ENCODE results near the gene SLC25A12. TPM values are rescaled to one million over a fixed set of nuclear protein-coding genes. Genes with fewer than 3 reads are reported as not detected.
A peak's percentile ranks its signal among the peaks of the same experiment; 100 is the strongest.
"Not testable (repeated sequence)": the region's sequence is repeated elsewhere in the genome, so short reads cannot be mapped to it uniquely, and the experiment has no call there.

SLC25A12 gene
- total RNA-seq = 9.2 TPM

- DNase-seq (ENCODE audit: low spot score) = peak; percentile 66
Measured at GRCh38 chr2:171893824-171894611, at the start of gene SLC25A12. SLC25A12 (minus strand) TSS chr2:171894244; CDS start chr2:171894214, 30 bp downstream.

- no peak for DNase-seq (ENCODE audit: low spot score)
Measured at GRCh38 chr2:171941316-171941699, 47.3 kb upstream of the SLC25A12 start.

GRCh38 chr2:171939743-171940071 is 45.7 kb upstream of the SLC25A12 start:
- no peak for DNase-seq (ENCODE audit: low spot score)

GRCh38 chr2:171939058-171939742 is 45.2 kb upstream of the SLC25A12 start:
- no peak for DNase-seq (ENCODE audit: low spot score)

GRCh38 chr2:171930385-171930784 is 36.3 kb upstream of the SLC25A12 start:
- no peak for DNase-seq (ENCODE audit: low spot score)

- no peak for DNase-seq (ENCODE audit: low spot score)
Measured at GRCh38 chr2:171924170-171924942, 30.3 kb upstream of the SLC25A12 start.

GRCh38 chr2:171923206-171923605 is 29.2 kb upstream of the SLC25A12 start:
- no peak for DNase-seq (ENCODE audit: low spot score)

GRCh38 chr2:171922230-171923022 is 28.4 kb upstream of the SLC25A12 start, which contains the start of gene HAT1:
HAT1 (plus strand) TSS chr2:171922461; CDS start chr2:171922501, 40 bp downstream.
- peak; percentile 98 for DNase-seq (ENCODE audit: low spot score)

- DNase-seq (ENCODE audit: low spot score) = no peak
Measured at GRCh38 chr2:171921970-171922229, 27.9 kb upstream of the SLC25A12 start.

- no peak for DNase-seq (ENCODE audit: low spot score)
Measured at GRCh38 chr2:171919453-171919852, 25.4 kb upstream of the SLC25A12 start.

- no peak for DNase-seq (ENCODE audit: low spot score)
Measured at GRCh38 chr2:171913517-171913916, 19.5 kb upstream of the SLC25A12 start.

GRCh38 chr2:171910494-171910893 is 16.4 kb upstream of the SLC25A12 start:
- DNase-seq (ENCODE audit: low spot score) = no peak

- no peak for DNase-seq (ENCODE audit: low spot score)
Measured at GRCh38 chr2:171909266-171909665, 15.2 kb upstream of the SLC25A12 start.

- DNase-seq (ENCODE audit: low spot score) = no peak
Measured at GRCh38 chr2:171908235-171908634, 14.2 kb upstream of the SLC25A12 start.

GRCh38 chr2:171902840-171903420 is 8.9 kb upstream of the SLC25A12 start:
- no peak for DNase-seq (ENCODE audit: low spot score)

- not testable (repeated sequence) for DNase-seq (ENCODE audit: low spot score)
Measured at GRCh38 chr2:171899623-171900282, 5.7 kb upstream of the SLC25A12 start.

- no peak for DNase-seq (ENCODE audit: low spot score)
Measured at GRCh38 chr2:171895786-171896185, 1.7 kb upstream of the SLC25A12 start.

GRCh38 chr2:171894612-171894947 is 536 bp upstream of the SLC25A12 start:
- DNase-seq (ENCODE audit: low spot score) = no peak

GRCh38 chr2:171893196-171893823 is 734 bp downstream of the SLC25A12 start:
- no peak for DNase-seq (ENCODE audit: low spot score)

- no peak for DNase-seq (ENCODE audit: low spot score)
Measured at GRCh38 chr2:171889808-171890207, 4.2 kb downstream of the SLC25A12 start.

- no peak for DNase-seq (ENCODE audit: low spot score)
Measured at GRCh38 chr2:171889333-171889732, 4.7 kb downstream of the SLC25A12 start.
